HG02885 (cell line): ENCODE measurements around the gene WDFY3.

Experiments
- ATAC-seq: cut with Tn5 transposase; IDR thresholded peaks from one replicate; pipeline ENCODE4 v1.9.1; 2021; ENCODE audit warnings: mild to moderate bottlenecking; ENCODE audit not compliant: unreplicated experiment, poor library complexity

WDFY3 gene

DNA sequence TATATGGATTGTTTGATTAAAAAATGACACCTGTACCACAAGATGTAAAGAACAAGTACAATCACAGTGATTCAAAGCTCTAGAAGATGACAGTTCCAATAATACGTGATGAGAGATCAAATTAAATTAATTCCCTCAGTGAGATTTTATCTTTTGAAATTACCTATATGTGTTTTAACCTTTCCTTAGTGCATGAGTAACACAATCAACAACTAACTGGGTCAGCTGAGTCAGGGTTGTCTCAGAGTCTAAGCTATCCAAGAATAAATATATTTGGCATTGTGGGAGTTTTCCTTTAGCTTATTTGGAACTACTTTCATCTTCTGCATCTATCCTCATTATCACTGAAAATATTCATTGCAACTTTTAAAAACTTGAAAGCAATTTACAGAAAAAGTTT is 162.8 kb downstream of the WDFY3 start:
- ATAC-seq, result no peak

DNA sequence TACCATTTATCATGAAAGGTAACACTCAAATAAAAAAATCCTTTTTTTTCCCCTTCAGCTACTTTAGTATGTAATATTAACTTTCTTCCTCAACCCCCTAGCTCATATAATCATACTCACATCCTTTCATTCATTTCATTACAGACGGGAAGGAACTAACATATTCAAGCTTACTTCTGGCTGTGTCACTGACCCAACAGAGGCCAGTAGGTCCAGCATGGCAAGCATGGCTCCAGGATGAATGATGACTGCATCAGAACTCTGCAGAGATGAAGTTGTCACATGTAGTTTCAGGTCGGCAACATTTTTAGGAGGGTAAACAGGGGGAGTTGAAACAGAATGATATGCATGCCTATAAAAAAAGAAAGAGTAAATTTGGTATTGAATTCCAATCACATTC is 163.4 kb downstream of the WDFY3 start:
- no peak for ATAC-seq

- ATAC-seq, result no peak
Observed at GRCh38 chr4:84800256-84800655, 166.2 kb downstream of the WDFY3 start.

DNA sequence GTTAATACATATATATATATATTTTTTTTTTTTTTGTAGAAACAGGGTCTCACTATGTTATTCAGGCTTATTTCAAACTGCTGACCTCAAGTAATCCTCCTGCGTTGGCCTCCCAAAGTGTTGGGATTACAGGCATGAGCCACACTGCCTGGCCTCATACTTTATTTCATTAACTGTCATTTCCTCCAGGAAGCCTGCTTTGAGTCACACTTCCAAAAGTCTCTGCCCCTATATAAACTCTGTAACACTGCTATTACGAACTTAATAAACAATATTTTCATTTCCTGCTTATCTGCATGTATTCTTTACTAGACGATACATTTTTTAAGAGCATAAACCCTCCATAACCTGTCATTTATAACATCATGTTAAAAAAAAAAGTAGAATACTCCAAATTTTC is 167.2 kb downstream of the WDFY3 start:
- no peak for ATAC-seq

- no peak for ATAC-seq
Observed at GRCh38 chr4:84796394-84796793, 170.1 kb downstream of the WDFY3 start.

- ATAC-seq, result no peak
Observed at GRCh38 chr4:84792366-84793301, 173.9 kb downstream of the WDFY3 start.

- no peak for ATAC-seq
Observed at GRCh38 chr4:84790769-84791565, 175.5 kb downstream of the WDFY3 start.

DNA sequence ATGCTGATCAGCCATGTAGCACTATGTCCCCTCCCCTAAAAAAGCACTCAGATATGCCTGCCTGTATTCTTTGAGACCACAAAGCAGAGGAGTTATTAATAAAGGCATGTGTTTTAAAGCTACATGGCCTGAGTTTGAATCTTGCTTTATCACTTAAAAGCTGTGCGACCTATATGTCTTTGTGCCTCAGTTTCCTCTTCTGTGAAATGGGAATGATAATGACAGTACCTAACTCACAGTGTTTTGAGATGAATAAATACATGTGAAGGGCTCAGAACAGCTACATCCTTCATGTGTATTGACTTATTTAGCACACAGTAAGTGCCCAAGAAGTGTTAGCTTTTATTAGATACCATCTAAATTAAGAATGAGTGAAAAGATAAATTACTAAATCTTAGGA is 180.0 kb downstream of the WDFY3 start:
- no peak for ATAC-seq

DNA sequence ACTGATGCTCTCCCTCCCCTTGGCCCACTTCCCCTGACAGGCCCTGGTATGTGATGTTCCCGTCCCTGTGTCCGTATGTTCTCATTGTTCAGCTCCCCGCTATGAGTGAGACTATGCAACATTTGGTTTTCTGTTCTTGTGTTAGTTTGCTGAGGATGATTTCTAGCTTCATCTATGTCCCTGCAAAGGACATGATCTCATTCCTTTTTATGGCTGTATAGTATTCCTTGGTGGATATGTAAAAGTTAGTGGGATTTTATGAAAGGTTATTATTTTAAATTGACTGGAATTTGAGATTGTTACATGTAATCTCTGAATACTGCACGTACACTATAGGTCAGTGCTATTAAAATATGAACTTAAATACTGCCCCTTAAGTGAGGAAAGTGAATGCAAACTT is 184.0 kb downstream of the WDFY3 start:
- no peak for ATAC-seq

GRCh38 chr4:84780719-84781118 is 185.8 kb downstream of the WDFY3 start:
- ATAC-seq, result no peak

DNA sequence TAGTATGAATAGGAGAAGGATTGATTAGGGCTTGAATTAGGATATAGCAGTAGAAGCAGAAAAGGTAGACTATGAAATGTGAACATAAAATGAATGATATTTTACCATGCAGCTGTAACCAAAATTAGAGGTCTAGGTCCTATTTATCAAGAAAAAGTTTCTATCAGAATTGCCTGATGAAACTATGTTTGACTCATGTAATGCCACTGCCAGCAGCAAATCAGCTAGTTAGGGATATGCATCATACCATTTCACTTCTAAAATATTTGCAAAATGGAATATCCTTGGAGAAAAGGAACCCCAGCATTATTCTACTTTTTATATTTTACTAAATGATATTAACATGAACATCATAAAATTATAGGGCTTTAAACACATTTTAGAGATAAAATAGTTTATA is 188.4 kb downstream of the WDFY3 start:
- ATAC-seq, result no peak

DNA sequence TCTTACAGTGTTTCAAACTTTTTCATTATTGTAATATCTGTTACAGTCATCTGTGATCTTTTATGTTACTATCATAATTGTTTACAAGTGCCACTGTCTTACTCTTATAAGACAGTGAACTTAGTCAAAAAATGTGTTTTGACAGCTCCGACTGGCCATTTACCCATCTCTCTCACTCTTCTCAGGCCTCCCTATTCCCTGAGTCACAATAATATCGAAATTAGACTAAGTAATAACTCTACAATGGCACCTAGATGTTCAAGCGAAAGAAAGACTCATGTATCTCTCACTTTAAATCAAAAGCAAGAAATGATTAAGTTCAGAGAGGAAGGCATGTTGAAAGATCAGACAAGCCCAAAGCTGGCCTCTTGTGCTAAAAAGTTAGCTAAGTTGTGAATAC is 199.3 kb downstream of the WDFY3 start:
- no peak for ATAC-seq

- ATAC-seq, result no peak
Observed at GRCh38 chr4:84753321-84753972, 213.0 kb downstream of the WDFY3 start.

GRCh38 chr4:84751707-84752106 is 214.8 kb downstream of the WDFY3 start:
- no peak for ATAC-seq

DNA sequence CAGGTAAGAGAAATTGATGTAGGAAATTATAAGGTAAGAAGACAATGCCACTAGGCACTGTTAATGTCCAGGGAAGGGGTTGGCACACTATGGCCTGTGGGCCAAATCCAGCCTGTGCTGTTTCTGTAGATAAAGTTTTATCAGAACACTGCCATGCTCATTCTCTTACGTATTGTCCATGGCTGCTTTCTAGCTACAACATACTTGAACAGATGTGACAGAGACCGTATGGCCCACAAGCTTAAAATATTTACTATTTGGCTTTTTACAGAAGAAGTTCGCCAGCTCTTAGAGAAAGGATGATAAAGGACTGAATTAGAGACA is 215.6 kb downstream of the WDFY3 start:
- ATAC-seq, result no peak

GRCh38 chr4:84750260-84750959 is 216.1 kb downstream of the WDFY3 start:
- peak; percentile 89 for ATAC-seq

- no peak for ATAC-seq
Observed at GRCh38 chr4:84740057-84740456, 226.4 kb downstream of the WDFY3 start.

DNA sequence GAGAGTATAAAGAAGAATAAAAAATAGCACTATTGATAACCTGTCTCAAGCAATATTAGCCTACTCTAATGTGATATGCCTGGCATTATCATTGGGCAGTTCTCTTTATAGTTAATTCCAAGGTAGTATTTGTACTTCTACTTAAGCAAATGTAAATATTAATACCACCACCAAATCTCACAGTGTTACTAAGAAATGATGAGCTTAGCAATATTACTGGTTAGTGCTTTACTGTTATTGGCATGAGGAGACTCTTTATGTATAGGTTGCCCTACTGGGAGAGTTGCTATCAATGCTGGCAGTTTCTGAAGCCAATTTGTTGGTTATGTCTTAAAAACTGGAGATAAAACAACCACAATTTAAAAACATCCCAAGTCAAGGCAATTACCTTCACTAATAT is 227.9 kb downstream of the WDFY3 start:
- no peak for ATAC-seq

DNA sequence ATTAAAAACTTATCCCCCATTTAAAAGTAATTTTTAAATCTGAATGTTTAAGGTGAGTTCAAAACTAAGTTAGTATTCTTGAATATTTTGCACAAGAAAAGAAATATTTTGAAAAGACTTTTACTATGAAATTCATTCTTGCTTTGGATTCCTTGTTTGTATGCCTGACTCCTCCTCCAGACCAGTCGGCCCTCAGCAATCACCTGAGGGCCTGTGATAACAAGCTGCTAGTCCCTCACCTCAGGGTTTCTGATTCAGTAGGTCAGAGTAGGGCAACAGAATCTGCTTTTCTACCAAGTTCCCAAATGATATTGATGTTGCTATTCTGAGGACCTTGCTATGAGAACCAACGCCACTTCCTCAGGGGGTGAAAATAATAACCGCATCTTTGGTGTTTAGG is 228.8 kb downstream of the WDFY3 start:
- no peak for ATAC-seq

DNA sequence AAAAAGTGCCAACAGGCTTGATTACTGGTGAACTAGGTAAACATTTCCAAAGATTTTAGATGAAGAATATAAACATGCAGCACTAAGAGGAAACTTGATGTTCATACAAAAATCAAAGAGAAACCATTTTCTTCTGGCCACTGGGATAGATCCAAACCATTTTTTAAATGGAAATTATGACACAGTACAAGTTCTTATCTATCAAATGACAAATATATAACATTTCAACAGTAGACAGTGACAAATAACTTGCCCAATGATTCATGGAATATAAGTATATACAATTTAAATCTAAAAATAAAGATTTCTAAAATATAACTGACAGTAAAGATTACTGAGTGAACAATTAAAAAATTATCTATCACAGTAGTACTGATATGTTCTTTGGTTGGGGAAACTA is 232.5 kb downstream of the WDFY3 start:
- ATAC-seq, result no peak
